ENCODE results near the gene DNAJC15. TPM values are rescaled to one million over a fixed set of nuclear protein-coding genes. Genes with fewer than 3 reads are reported as not detected.

Gene DNAJC15
- total and polyA plus RNA-seq, 2 of the 8 experiments (the other 6 are each of a cell fraction or from before 2014, with no cell fraction given): 5.8 to 20.8 TPM

DNA sequence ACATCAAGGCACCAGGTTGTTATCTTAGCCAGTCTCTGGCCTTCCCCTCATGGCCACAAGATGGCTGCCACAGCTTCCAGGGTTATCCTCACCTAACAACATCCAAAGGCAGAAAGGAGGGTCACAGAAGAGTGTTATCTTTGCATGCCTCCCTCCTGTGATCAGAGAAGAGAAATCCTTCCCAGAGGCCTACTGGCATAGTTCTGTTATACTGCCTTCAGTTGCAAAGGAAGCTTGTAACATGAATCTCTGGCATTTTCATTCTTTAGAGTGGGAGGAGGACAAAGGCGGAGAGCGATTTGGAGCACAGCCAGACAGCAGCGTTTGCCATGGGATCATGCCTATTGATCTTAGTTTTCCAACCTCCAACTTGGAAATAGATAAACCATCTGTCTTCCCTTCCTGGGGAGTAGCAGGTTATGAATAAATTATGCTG lies 135.7 kb downstream of the DNAJC15 start (continued):
- TF ChIP-seq RAD21 (IDR thresholded peaks at IDR 0.05 in 1 of 2, conservative IDR thresholded peaks at IDR 0.05 in 1 of 2; ENCODE audit: low read depth in 2 of 2, low read length in 2 of 2): peak; percentile 11 to 32; a peak in 2 of 4 replicates

Other genes starting within 250 kb of the DNAJC15 start
- not detected in 2 replicates for gene FAM216B, start 242.0 kb upstream of the DNAJC15 start, total RNA-seq (2021; fragmentation: NEBNext Ultra II Directional; extraction: Animal tissue kit (Norgen Biotek cat#: 25700))
- not detected in 2 replicates for gene FAM216B, start 242.0 kb upstream of the DNAJC15 start, polyA plus RNA-seq (2011; rRNA removed)
- gene EPSTI1, start 31.3 kb upstream of the DNAJC15 start, total RNA-seq (2021; fragmentation: NEBNext Ultra II Directional; extraction: Animal tissue kit (Norgen Biotek cat#: 25700)): 0.37 and 0.46 TPM in 2 replicates
- 0.11 and 0.23 TPM in 2 replicates for gene EPSTI1, start 31.3 kb upstream of the DNAJC15 start, polyA plus RNA-seq (2011; rRNA removed)